Measurements from ENCODE around the gene TFE3.

TFE3 gene

GRCh38 chrX:49066690-49067089 lies 23.5 kb upstream of the TFE3 start:
- Histone ChIP-seq H3K9me2 (replicated peaks; ENCODE audit: low read depth, low read length) (no peaks in the 10 kb centered on the region), H3F3A (ENCODE audit: low read depth) (no peaks in the 10 kb centered on the region)
- no peak for TF ChIP-seq EZH2phosphoT487 (IDR thresholded peaks at IDR 0.05; ENCODE audit: borderline replicate concordance)
- no peak for TF ChIP-seq CTCF (conservative IDR thresholded peaks at IDR 0.05; ENCODE audit: low read length)

DNA sequence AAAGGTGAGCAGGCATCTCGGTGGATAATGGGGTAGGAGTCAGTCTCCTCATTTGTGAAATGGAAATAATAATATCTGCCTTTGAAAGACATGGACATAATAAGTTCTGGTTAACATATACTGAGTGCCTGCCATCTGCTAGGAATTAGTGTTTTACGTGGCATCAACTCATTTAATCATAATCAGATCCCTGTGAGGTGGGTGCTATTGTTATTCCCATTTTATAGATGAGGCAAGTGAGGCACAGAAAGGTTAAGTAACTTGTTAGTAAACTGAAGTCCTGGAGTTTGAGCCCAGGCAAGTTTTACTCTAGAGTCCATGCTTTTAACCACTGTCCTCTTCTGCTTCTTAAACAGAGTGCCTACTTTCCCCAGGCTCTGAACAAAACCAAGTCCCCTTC lies 23.1 kb upstream of the TFE3 start:
- no peaks in the 10 kb centered on the region for H3K27me3 ChIP-seq (ENCODE audit: insufficient read depth, low read length, poor library complexity, severe bottlenecking)
- H3K4me3 ChIP-seq (ENCODE audit: low read length, poor library complexity, severe bottlenecking), result no peak overlapping the region
- H3K4me1 ChIP-seq (ENCODE audit: insufficient read depth, low read length, poor library complexity, severe bottlenecking), result no peaks in the 10 kb centered on the region
- H2AFZ ChIP-seq (ENCODE audit: low read length), result no peak overlapping the region
- H4K20me1 ChIP-seq (ENCODE audit: insufficient read depth, low read length, poor library complexity, severe bottlenecking), result no peaks in the 10 kb centered on the region
- H3K4me2 ChIP-seq (ENCODE audit: low read depth, low read length, poor library complexity, severe bottlenecking), result no peak overlapping the region
- no peaks in the 10 kb centered on the region for H3F3A ChIP-seq (ENCODE audit: low read depth)
- no peaks in the 10 kb centered on the region for H3K9me3 ChIP-seq (ENCODE audit: insufficient read depth, low read depth, low read length)
- TF ChIP-seq EZH2phosphoT487 (IDR thresholded peaks at IDR 0.05; ENCODE audit: borderline replicate concordance), result no peak
- H3K9me2 ChIP-seq (replicated peaks; ENCODE audit: low read depth, low read length), result no peaks in the 10 kb centered on the region
- no peak overlapping the region for H3K9ac ChIP-seq (ENCODE audit: low read depth, low read length, poor library complexity, severe bottlenecking)
- H3K36me3 ChIP-seq (ENCODE audit: insufficient read depth, low read length), result no peaks in the 10 kb centered on the region; the same call in 1 of the 2 replicates
- no peaks in the 10 kb centered on the region for H3K79me2 ChIP-seq (ENCODE audit: insufficient read depth, low read length)

More at GRCh38 chrX:49066690-49067089, 23.5 kb upstream of the TFE3 start:
- Histone ChIP-seq H3K36me3 (ENCODE audit: insufficient read depth, low read length) (no peaks in the 10 kb centered on the region; the same call in 1 of the 2 replicates), H2AFZ (ENCODE audit: low read length) (no peak overlapping the region), H3K4me2 (ENCODE audit: low read depth, low read length, poor library complexity, severe bottlenecking) (no peak overlapping the region), H4K20me1 (ENCODE audit: insufficient read depth, low read length, poor library complexity, severe bottlenecking) (no peaks in the 10 kb centered on the region), H3K9ac (ENCODE audit: low read depth, low read length, poor library complexity, severe bottlenecking) (no peak overlapping the region), H3K79me2 (ENCODE audit: insufficient read depth, low read length) (no peaks in the 10 kb centered on the region), H3K27me3 (ENCODE audit: insufficient read depth, low read length, poor library complexity, severe bottlenecking) (no peaks in the 10 kb centered on the region), H3K4me3 (ENCODE audit: low read length, poor library complexity, severe bottlenecking) (no peak overlapping the region), H3K4me1 (ENCODE audit: insufficient read depth, low read length, poor library complexity, severe bottlenecking) (no peaks in the 10 kb centered on the region), H3K9me3 (ENCODE audit: insufficient read depth, low read depth, low read length) (no peaks in the 10 kb centered on the region)

- no peaks in the 10 kb centered on the region for H3K9me3 ChIP-seq (ENCODE audit: insufficient read depth, low read depth, low read length)
- no peaks in the 10 kb centered on the region for H3K9me2 ChIP-seq (replicated peaks; ENCODE audit: low read depth, low read length)
- H4K20me1 ChIP-seq (ENCODE audit: insufficient read depth, low read length, poor library complexity, severe bottlenecking), result no peaks in the 10 kb centered on the region
- TF ChIP-seq CTCF (conservative IDR thresholded peaks at IDR 0.05; ENCODE audit: low read length), result no peak
- no peak for TF ChIP-seq EZH2phosphoT487 (IDR thresholded peaks at IDR 0.05; ENCODE audit: borderline replicate concordance)
- H3F3A ChIP-seq (ENCODE audit: low read depth), result no peaks in the 10 kb centered on the region
- H3K4me2 ChIP-seq (ENCODE audit: low read depth, low read length, poor library complexity, severe bottlenecking), result no peak overlapping the region
- no peaks in the 10 kb centered on the region for H3K27me3 ChIP-seq (ENCODE audit: insufficient read depth, low read length, poor library complexity, severe bottlenecking)
- H3K36me3 ChIP-seq (ENCODE audit: insufficient read depth, low read length), result no peaks in the 10 kb centered on the region; the same call in 1 of the 2 replicates
- H3K4me3 ChIP-seq (ENCODE audit: low read length, poor library complexity, severe bottlenecking), result no peak overlapping the region
- H3K9ac ChIP-seq (ENCODE audit: low read depth, low read length, poor library complexity, severe bottlenecking), result no peak overlapping the region
- no peaks in the 10 kb centered on the region for H3K4me1 ChIP-seq (ENCODE audit: insufficient read depth, low read length, poor library complexity, severe bottlenecking)
- no peaks in the 10 kb centered on the region for H3K79me2 ChIP-seq (ENCODE audit: insufficient read depth, low read length)
- no peak overlapping the region for H2AFZ ChIP-seq (ENCODE audit: low read length)
Measured at GRCh38 chrX:49064735-49065134, 21.6 kb upstream of the TFE3 start.

GRCh38 chrX:49064303-49064702 lies 21.1 kb upstream of the TFE3 start:
- no peaks in the 10 kb centered on the region for H3K9me3 ChIP-seq (ENCODE audit: insufficient read depth, low read depth, low read length)
- no peaks in the 10 kb centered on the region for H3K9me2 ChIP-seq (replicated peaks; ENCODE audit: low read depth, low read length)
- H3K79me2 ChIP-seq (ENCODE audit: insufficient read depth, low read length), result no peaks in the 10 kb centered on the region
- H3F3A ChIP-seq (ENCODE audit: low read depth), result no peaks in the 10 kb centered on the region
- H4K20me1 ChIP-seq (ENCODE audit: insufficient read depth, low read length, poor library complexity, severe bottlenecking), result no peaks in the 10 kb centered on the region
- no peaks in the 10 kb centered on the region for H3K4me1 ChIP-seq (ENCODE audit: insufficient read depth, low read length, poor library complexity, severe bottlenecking)
- no peaks in the 10 kb centered on the region for H3K27me3 ChIP-seq (ENCODE audit: insufficient read depth, low read length, poor library complexity, severe bottlenecking)
- H2AFZ ChIP-seq (ENCODE audit: low read length), result no peak overlapping the region
- no peak overlapping the region for H3K4me2 ChIP-seq (ENCODE audit: low read depth, low read length, poor library complexity, severe bottlenecking)
- TF ChIP-seq EZH2phosphoT487 (IDR thresholded peaks at IDR 0.05; ENCODE audit: borderline replicate concordance) (no peak), CTCF (conservative IDR thresholded peaks at IDR 0.05; ENCODE audit: low read length) (no peak)
- no peak overlapping the region for H3K4me3 ChIP-seq (ENCODE audit: low read length, poor library complexity, severe bottlenecking)
- no peaks in the 10 kb centered on the region; the same call in 1 of the 2 replicates for H3K36me3 ChIP-seq (ENCODE audit: insufficient read depth, low read length)
- H3K9ac ChIP-seq (ENCODE audit: low read depth, low read length, poor library complexity, severe bottlenecking), result no peak overlapping the region

Data from Loucy (cell line).